ENCODE data around the gene SPNS3. TPM values are rescaled to one million over a fixed set of nuclear protein-coding genes. Genes with fewer than 3 reads are reported as not detected.
A peak's percentile ranks its signal among the peaks of the same experiment; 100 is the strongest.

The SPNS3 gene
- total and polyA plus RNA-seq, 4 donors: 0.16 to 2.3 (median 0.24) TPM

- TF ChIP-seq RXRA (IDR thresholded peaks at IDR 0.05) (peak; percentile 50 to 53), HNF4G (IDR thresholded peaks at IDR 0.05) (no peak), TAF1 (conservative IDR thresholded peaks at IDR 0.05) (no peak), CTCF (IDR thresholded peaks at IDR 0.05; ENCODE audit: low read depth, low read length, missing input control) (no peak), NR2F2 (IDR thresholded peaks at IDR 0.05) (peak; percentile 54), HNF4A (conservative IDR thresholded peaks at IDR 0.05) (peak in 1 of 2 donors; percentile 14)
- Histone ChIP-seq H3K9ac (ENCODE audit: low read depth in 1 of 2, low read length in 2 of 2) (no peak overlapping the region), H3K4me3 (ENCODE audit: low read depth in 1 of 3, low read length in 3 of 3) (no peak overlapping the region), H3K27ac (ENCODE audit: low read depth in 1 of 2, low read length in 2 of 2) (peak overlapping the region; percentile 19 to 25), H3K9me3 (ENCODE audit: control insufficient read depth in 4 of 4, low read length in 3 of 4) (no peaks in the 10 kb centered on the region), H3K27me3 (ENCODE audit: control insufficient read depth in 4 of 4, insufficient read depth in 4 of 4, low read length in 3 of 4) (no peaks in the 10 kb centered on the region), H3K36me3 (ENCODE audit: control insufficient read depth in 4 of 4, insufficient read depth in 3 of 4, low read depth in 1 of 4, low read length in 3 of 4) (peaks cover under 1 to 12% (median 2%) of the 10 kb centered on the region in 4 donors), H3K4me1 (ENCODE audit: control insufficient read depth in 4 of 4, insufficient read depth in 4 of 4, low read length in 3 of 4) (peaks cover 7 to 36% (median 14%) of the 10 kb centered on the region in 4 donors)
- WGBS: 51% methylated on average over 23 of the region's 23 CpGs
- no peak for DNase-seq (ENCODE audit: low spot score)
Observed at GRCh38 chr17:4533523-4534504, 100.1 kb downstream of the SPNS3 start.

GRCh38 chr17:4534515-4534914 lies 100.8 kb downstream of the SPNS3 start:
- H3K36me3 ChIP-seq (ENCODE audit: control insufficient read depth in 4 of 4, insufficient read depth in 3 of 4, low read depth in 1 of 4, low read length in 3 of 4): peaks cover 3 to 19% (median 5%) of the 10 kb centered on the region in 4 donors
- no peaks in the 10 kb centered on the region for H3K9me3 ChIP-seq (ENCODE audit: control insufficient read depth in 4 of 4, low read length in 3 of 4)
- H3K27me3 ChIP-seq (ENCODE audit: control insufficient read depth in 4 of 4, insufficient read depth in 4 of 4, low read length in 3 of 4): no peaks in the 10 kb centered on the region
- peak overlapping the region; percentile 19 to 25 for H3K27ac ChIP-seq (ENCODE audit: low read depth in 1 of 2, low read length in 2 of 2)
- WGBS: 61% methylated on average over 17 of the region's 17 CpGs
- H3K4me3 ChIP-seq (ENCODE audit: low read depth in 1 of 3, low read length in 3 of 3): no peak overlapping the region
- no peak for DNase-seq (ENCODE audit: low spot score)
- TF ChIP-seq YY1 (IDR thresholded peaks at IDR 0.05) (no peak), TAF1 (conservative IDR thresholded peaks at IDR 0.05) (no peak), RAD21 (IDR thresholded peaks at IDR 0.05) (no peak), REST (IDR thresholded peaks at IDR 0.05) (no peak), HNF4G (IDR thresholded peaks at IDR 0.05) (no peak), JUND (IDR thresholded peaks at IDR 0.05) (no peak), EGR1 (IDR thresholded peaks at IDR 0.05; ENCODE audit: low read depth in 2 of 2) (no peak), NR2F2 (IDR thresholded peaks at IDR 0.05) (no peak), ZBTB33 (IDR thresholded peaks at IDR 0.05) (no peak), RXRA (IDR thresholded peaks at IDR 0.05) (no peak), FOXA2 (IDR thresholded peaks at IDR 0.05) (no peak)
- H3K4me1 ChIP-seq (ENCODE audit: control insufficient read depth in 4 of 4, insufficient read depth in 4 of 4, low read length in 3 of 4): peaks cover 7 to 36% (median 14%) of the 10 kb centered on the region in 4 donors
- no peak overlapping the region for H3K9ac ChIP-seq (ENCODE audit: low read depth in 1 of 2, low read length in 2 of 2)

Data from liver (tissue), 9 donors.